ENCODE results near the gene SPR. TPM values are rescaled to one million over a fixed set of nuclear protein-coding genes. Genes with fewer than 3 reads are reported as not detected.

The SPR gene
- total and polyA plus RNA-seq, 2 of the 13 experiments (the other 11 are each of a cell fraction or from before 2014, with no cell fraction given) = 34.0 to 96.0 TPM

DNA sequence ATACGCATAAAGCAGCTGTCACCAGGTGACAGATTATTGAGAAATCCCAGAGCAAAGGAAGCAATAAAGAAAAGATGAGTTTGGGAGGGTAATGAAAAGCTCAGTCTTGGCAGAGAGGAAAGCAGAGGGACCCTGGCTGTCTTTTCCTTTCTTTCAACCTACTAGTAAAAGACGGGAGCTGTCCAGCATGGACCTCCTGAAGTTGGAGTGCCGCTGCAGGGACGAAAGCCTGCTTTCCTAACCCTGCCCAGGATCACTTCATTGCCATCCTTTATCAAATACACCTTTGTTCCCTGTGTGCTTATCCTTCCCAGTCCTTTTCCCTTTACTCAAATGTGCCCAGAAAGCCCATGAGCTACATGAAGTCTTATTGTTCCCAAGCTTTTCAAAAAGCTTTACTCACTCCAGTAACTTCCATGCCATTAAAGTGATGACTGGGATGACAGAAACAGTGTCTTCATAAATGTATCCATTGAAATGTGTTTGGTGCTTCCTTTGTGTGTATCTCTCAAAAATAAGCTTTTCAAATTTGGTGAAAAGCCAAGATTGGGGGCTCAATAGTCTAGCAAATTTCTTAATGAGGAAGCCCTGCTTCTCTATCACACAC is 3.7 kb upstream of the SPR start (continued):
- TF ChIP-seq U2AF2 (IDR thresholded peaks at IDR 0.05; ENCODE audit: low read depth, low read length) (no peak), HCFC1 (IDR thresholded peaks at IDR 0.05; ENCODE audit: low read depth, low read length) (no peak), NR2F1 (CRISPR knock-in tag; IDR thresholded peaks at IDR 0.05) (no peak), RBM39 (IDR thresholded peaks at IDR 0.05; ENCODE audit: low read depth, low read length, poor library complexity, severe bottlenecking) (no peak), ZSCAN31 (CRISPR knock-in tag; IDR thresholded peaks at IDR 0.05; ENCODE audit: low read depth) (no peak), NFATC3 (CRISPR knock-in tag; IDR thresholded peaks at IDR 0.05) (peak; percentile 41; the same call in 1 of the 2 replicates), ZNF660 (CRISPR knock-in tag; IDR thresholded peaks at IDR 0.05; ENCODE audit: borderline replicate concordance, low read depth) (no peak), CHD2 (IDR thresholded peaks at IDR 0.05; ENCODE audit: low read depth, low read length) (no peak), PCBP1 (IDR thresholded peaks at IDR 0.05; ENCODE audit: borderline replicate concordance, low read depth, low read length) (no peak), ATM (IDR thresholded peaks at IDR 0.05; ENCODE audit: borderline replicate concordance) (no peak), CHD4 (IDR thresholded peaks at IDR 0.05; ENCODE audit: borderline replicate concordance, low read length) (no peak), RAD21 (CRISPR knock-in tag; IDR thresholded peaks at IDR 0.05) (no peak), RFXAP (CRISPR knock-in tag; IDR thresholded peaks at IDR 0.05; ENCODE audit: borderline replicate concordance) (peak; percentile 53; the same call in 1 of the 2 replicates), ZNF468 (CRISPR knock-in tag; IDR thresholded peaks at IDR 0.05) (no peak), ZNF737 (CRISPR knock-in tag; IDR thresholded peaks at IDR 0.05; ENCODE audit: borderline replicate concordance) (no peak), PRPF4 (IDR thresholded peaks at IDR 0.05; ENCODE audit: low read depth, low read length, poor library complexity, severe bottlenecking) (no peak), ZFP36L2 (CRISPR knock-in tag; IDR thresholded peaks at IDR 0.05) (peak; percentile 89; the same call in 1 of the 2 replicates), GTF2F1 (IDR thresholded peaks at IDR 0.05; ENCODE audit: low read length) (no peak), SRSF4 (IDR thresholded peaks at IDR 0.05; ENCODE audit: low read depth, low read length, poor library complexity, severe bottlenecking) (no peak), ZSCAN9 (CRISPR knock-in tag; IDR thresholded peaks at IDR 0.05; ENCODE audit: borderline replicate concordance) (peak; percentile 95), ARID2 (CRISPR knock-in tag; IDR thresholded peaks at IDR 0.05; ENCODE audit: borderline replicate concordance) (no peak), ATRX (CRISPR knock-in tag; IDR thresholded peaks at IDR 0.05; ENCODE audit: borderline replicate concordance) (no peak)
- TF ChIP-seq, protein P1, sequence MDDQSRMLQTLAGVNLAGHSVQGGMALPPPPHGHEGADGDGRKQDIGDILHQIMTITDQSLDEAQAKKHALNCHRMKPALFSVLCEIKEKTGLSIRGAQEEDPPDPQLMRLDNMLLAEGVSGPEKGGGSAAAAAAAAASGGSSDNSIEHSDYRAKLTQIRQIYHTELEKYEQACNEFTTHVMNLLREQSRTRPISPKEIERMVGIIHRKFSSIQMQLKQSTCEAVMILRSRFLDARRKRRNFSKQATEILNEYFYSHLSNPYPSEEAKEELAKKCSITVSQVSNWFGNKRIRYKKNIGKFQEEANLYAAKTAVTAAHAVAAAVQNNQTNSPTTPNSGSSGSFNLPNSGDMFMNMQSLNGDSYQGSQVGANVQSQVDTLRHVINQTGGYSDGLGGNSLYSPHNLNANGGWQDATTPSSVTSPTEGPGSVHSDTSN (CRISPR knock-in tag; IDR thresholded peaks at IDR 0.05; ENCODE audit: borderline replicate concordance) = no peak
- TF ChIP-seq, protein P2, sequence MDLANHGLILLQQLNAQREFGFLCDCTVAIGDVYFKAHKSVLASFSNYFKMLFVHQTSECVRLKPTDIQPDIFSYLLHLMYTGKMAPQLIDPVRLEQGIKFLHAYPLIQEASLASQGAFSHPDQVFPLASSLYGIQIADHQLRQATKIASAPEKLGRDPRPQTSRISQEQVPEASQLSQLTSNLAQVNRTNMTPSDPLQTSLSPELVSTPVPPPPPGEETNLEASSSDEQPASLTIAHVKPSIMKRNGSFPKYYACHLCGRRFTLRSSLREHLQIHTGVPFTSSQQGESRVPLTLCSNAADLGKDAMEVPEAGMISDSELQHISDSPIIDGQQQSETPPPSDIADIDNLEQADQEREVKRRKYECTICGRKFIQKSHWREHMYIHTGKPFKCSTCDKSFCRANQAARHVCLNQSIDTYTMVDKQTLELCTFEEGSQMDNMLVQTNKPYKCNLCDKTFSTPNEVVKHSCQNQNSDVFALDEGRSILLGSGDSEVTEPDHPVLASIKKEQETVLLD (CRISPR knock-in tag; IDR thresholded peaks at IDR 0.05; ENCODE audit: low read depth) = no peak
- TF ChIP-seq, protein P3, sequence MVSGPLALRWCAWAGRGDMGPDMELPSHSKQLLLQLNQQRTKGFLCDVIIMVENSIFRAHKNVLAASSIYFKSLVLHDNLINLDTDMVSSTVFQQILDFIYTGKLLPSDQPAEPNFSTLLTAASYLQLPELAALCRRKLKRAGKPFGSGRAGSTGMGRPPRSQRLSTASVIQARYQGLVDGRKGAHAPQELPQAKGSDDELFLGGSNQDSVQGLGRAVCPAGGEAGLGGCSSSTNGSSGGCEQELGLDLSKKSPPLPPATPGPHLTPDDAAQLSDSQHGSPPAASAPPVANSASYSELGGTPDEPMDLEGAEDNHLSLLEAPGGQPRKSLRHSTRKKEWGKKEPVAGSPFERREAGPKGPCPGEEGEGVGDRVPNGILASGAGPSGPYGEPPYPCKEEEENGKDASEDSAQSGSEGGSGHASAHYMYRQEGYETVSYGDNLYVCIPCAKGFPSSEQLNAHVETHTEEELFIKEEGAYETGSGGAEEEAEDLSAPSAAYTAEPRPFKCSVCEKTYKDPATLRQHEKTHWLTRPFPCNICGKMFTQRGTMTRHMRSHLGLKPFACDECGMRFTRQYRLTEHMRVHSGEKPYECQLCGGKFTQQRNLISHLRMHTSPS (CRISPR knock-in tag; IDR thresholded peaks at IDR 0.05; ENCODE audit: low read depth) = no peak
- TF ChIP-seq, protein P4, sequence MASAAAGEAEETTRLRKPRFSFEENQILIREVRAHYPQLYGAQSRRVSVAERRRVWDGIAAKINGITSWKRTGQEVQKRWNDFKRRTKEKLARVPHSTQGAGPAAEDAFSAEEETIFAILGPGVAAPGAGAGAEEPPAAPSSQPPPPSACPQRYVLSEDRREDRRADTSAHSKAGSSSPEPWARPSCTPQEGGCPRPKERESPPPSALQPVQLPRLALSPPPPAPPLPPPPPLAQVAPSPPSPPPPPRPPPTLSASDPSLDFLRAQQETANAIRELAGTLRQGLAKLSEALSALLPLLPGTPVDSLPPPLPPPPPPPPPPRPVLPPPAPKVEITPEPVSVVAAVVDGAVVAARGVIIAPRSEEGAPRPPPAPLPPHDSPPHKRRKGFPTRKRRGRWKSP (CRISPR knock-in tag; IDR thresholded peaks at IDR 0.05) = no peak
